H1 (cell line): ENCODE results near the gene DCAF16. TPM values are rescaled to one million over a fixed set of nuclear protein-coding genes. Genes with fewer than 3 reads are reported as not detected.

Experiments
- CTCF ChIA-PET: fragments of 300-600 bp; sonication (Branson Sonifier 250); formaldehyde crosslinking; loops from one replicate; lab custom pipeline; 2021; ENCODE audit not compliant: partially characterized antibody; lab: Charles Lee
- POLR2A ChIA-PET: fragments of 300-600 bp; sonication (Branson Sonifier 250); formaldehyde crosslinking; loops from one replicate; lab custom pipeline; 2021; ENCODE audit warnings: inconsistent platforms; ENCODE audit not compliant: partially characterized antibody; lab: Charles Lee
- DNase-seq, 2 experiments: peaks; one replicate each; pipeline versions ENCODE4 v3.0.0 to v3.0.0-alpha.2; 2010 to 2022; ENCODE audit warnings: low spot score in 2 of 2, low read depth in 1 of 2, mixed read lengths in 1 of 2
- FAIRE-seq: peaks from 2 replicates; lab custom pipeline; 2011; peaks lifted over from hg19 to GRCh38; lab: Jason Lieb, UNC
- H2AFZ ChIP-seq: 2 replicates; pipeline ENCODE4 v1.8.1; 2012; ENCODE audit warnings: low read length, inconsistent platforms
- H2AK5ac ChIP-seq: 2 replicates; pipeline ENCODE4 v1.6.1; 2013; ENCODE audit warnings: low read depth, low read length
- H2BK120ac ChIP-seq: replicated peaks from 2 replicates; pipeline ENCODE3; 2013; ENCODE audit warnings: low read depth, low read length, inconsistent platforms
- H2BK12ac ChIP-seq: 2 replicates; pipeline ENCODE4 v1.6.1; 2013; ENCODE audit warnings: low read depth, low read length
- H2BK15ac ChIP-seq: 2 replicates; pipeline ENCODE4 v1.6.1; 2013; ENCODE audit warnings: low read length
- H2BK20ac ChIP-seq: 2 replicates; pipeline ENCODE4 v1.6.1; 2013; ENCODE audit warnings: low read length
- H2BK5ac ChIP-seq: 2 replicates; pipeline ENCODE4 v1.6.1; 2013; ENCODE audit warnings: low read depth, low read length
- H3K14ac ChIP-seq: 2 replicates; pipeline ENCODE4 v1.6.1; 2013; ENCODE audit warnings: inconsistent platforms; ENCODE audit not compliant: insufficient read length
- H3K18ac ChIP-seq: 2 replicates; pipeline ENCODE4 v1.6.1; 2013; ENCODE audit warnings: low read length; ENCODE audit errors: extremely low read depth
- H3K23ac ChIP-seq: 2 replicates; pipeline ENCODE4 v1.6.1; 2013; ENCODE audit warnings: inconsistent platforms; ENCODE audit not compliant: insufficient read length
- H3K23me2 ChIP-seq: 2 replicates; pipeline ENCODE4 v1.6.1; 2013; ENCODE audit warnings: low read depth, low read length
- H3K27ac ChIP-seq: 2 replicates; pipeline ENCODE4 v1.6.1; 2011; ENCODE audit warnings: low read depth, low read length, inconsistent platforms
- H3K27me3 ChIP-seq, 4 experiments: replicated peaks in 1 of 4; 1 replicate in 1 of 4; 2 replicates in 3 of 4; pipeline versions ENCODE4 v1.6.1 to v1.8.1; 2011 to 2013; ENCODE audit warnings: low read length in 3 of 4, mild to moderate bottlenecking in 3 of 4, inconsistent platforms in 2 of 4, mixed read lengths in 2 of 4, moderate library complexity in 1 of 4; ENCODE audit not compliant: control insufficient read depth in 3 of 4, insufficient read depth in 3 of 4; ENCODE audit errors: extremely low read depth in 1 of 4
- H3K36me3 ChIP-seq, 4 experiments: 2 replicates each; pipeline versions ENCODE4 v1.6.1 to v1.8.1; 2011 to 2013; ENCODE audit warnings: mild to moderate bottlenecking in 4 of 4, low read length in 3 of 4, moderate library complexity in 2 of 4, control low read depth in 1 of 4, inconsistent platforms in 1 of 4; ENCODE audit not compliant: insufficient read depth in 4 of 4, control insufficient read depth in 2 of 4
- H3K4ac ChIP-seq: replicated peaks from 2 replicates; pipeline ENCODE3; 2013; ENCODE audit warnings: low read length, low read depth, mixed read lengths, inconsistent platforms; ENCODE audit not compliant: insufficient read length
- H3K4me1 ChIP-seq, 4 experiments: replicated peaks in 1 of 4; 1 replicate in 1 of 4; 2 replicates in 3 of 4; pipeline versions ENCODE4 v1.6.1 to v1.8.1; 2011 to 2013; ENCODE audit warnings: low read length in 3 of 4, inconsistent platforms in 2 of 4, mixed read lengths in 1 of 4; ENCODE audit not compliant: insufficient read depth in 4 of 4, control insufficient read depth in 3 of 4
- H3K4me2 ChIP-seq, 2 experiments: 2 replicates each; pipeline versions ENCODE4 v1.6.1 to v1.8.1; 2011 to 2013; ENCODE audit warnings: low read depth in 2 of 2, low read length in 2 of 2, control low read depth in 1 of 2, inconsistent platforms in 1 of 2, mild to moderate bottlenecking in 1 of 2; ENCODE audit not compliant: insufficient read depth in 1 of 2
- H3K4me3 ChIP-seq, 4 experiments: fragments of 200-600, 300-600 bp in 1 of 4; sonication (generic), shearing (Covaris generic), sonication (Bioruptor Twin) in 1 of 4; 2 replicates each; pipeline versions ENCODE4 v1.5.1 to v1.8.1; 2011 to 2016; ENCODE audit warnings: low read length in 4 of 4, low read depth in 3 of 4, control low read depth in 2 of 4, inconsistent platforms in 2 of 4, mild to moderate bottlenecking in 2 of 4, mixed read lengths in 1 of 4, moderate library complexity in 1 of 4; ENCODE audit not compliant: insufficient read depth in 2 of 4; ENCODE audit errors: extremely low read depth in 1 of 4
- H3K56ac ChIP-seq: replicated peaks from 2 replicates; pipeline ENCODE3; 2013; ENCODE audit warnings: low read depth, mild to moderate bottlenecking, mixed read lengths, low read length, inconsistent platforms; ENCODE audit not compliant: insufficient read length
- H3K79me1 ChIP-seq: 2 replicates; pipeline ENCODE4 v1.6.1; 2013; ENCODE audit warnings: low read depth, low read length, control low read depth
- H3K79me2 ChIP-seq, 2 experiments: 2 replicates each; pipeline versions ENCODE4 v1.6.1 to v1.8.1; 2012 to 2013; ENCODE audit warnings: low read length in 2 of 2, mild to moderate bottlenecking in 2 of 2, inconsistent platforms in 1 of 2; ENCODE audit not compliant: insufficient read depth in 2 of 2, control insufficient read depth in 1 of 2
- H3K9ac ChIP-seq, 4 experiments: replicated peaks in 1 of 4; 1 replicate in 1 of 4; 2 replicates in 3 of 4; pipeline versions ENCODE4 v1.6.1 to v1.8.1; 2011 to 2013; ENCODE audit warnings: low read depth in 3 of 4, low read length in 3 of 4, control low read depth in 2 of 4, mild to moderate bottlenecking in 2 of 4, moderate library complexity in 2 of 4, inconsistent platforms in 1 of 4; ENCODE audit errors: extremely low read depth in 1 of 4
- H3K9me3 ChIP-seq, 2 experiments: 2 replicates each; pipeline versions ENCODE4 v1.6.1 to v1.8.1; 2012 to 2013; ENCODE audit warnings: mild to moderate bottlenecking in 2 of 2, moderate library complexity in 2 of 2, control low read depth in 1 of 2, inconsistent platforms in 1 of 2, low read depth in 1 of 2, low read length in 1 of 2, mixed read lengths in 1 of 2; ENCODE audit not compliant: insufficient read depth in 2 of 2
- H4K20me1 ChIP-seq, 2 experiments: replicated peaks in 1 of 2; 2 replicates each; pipeline versions ENCODE3 to v1.8.1; 2011 to 2013; ENCODE audit warnings: inconsistent platforms in 2 of 2, low read length in 2 of 2, mild to moderate bottlenecking in 1 of 2; ENCODE audit not compliant: insufficient read depth in 2 of 2, control insufficient read depth in 1 of 2
- H4K5ac ChIP-seq: 2 replicates; pipeline ENCODE4 v1.6.1; 2013; ENCODE audit warnings: low read length, low read depth, mixed read lengths, inconsistent platforms; ENCODE audit not compliant: insufficient read length
- H4K8ac ChIP-seq: 2 replicates; pipeline ENCODE4 v1.8.0; 2013; ENCODE audit warnings: mild to moderate bottlenecking, moderate library complexity, low read length, inconsistent platforms; ENCODE audit not compliant: insufficient read depth; ENCODE audit errors: extremely low read depth
- H4K91ac ChIP-seq: replicated peaks from 2 replicates; pipeline ENCODE3; 2013; ENCODE audit warnings: low read length, mixed read lengths, inconsistent platforms; ENCODE audit not compliant: insufficient read length
- BCL11A ChIP-seq, 2 experiments: IDR thresholded peaks; one replicate each; pipeline ENCODE4 v1.6.1; 2011; ENCODE audit warnings: low read depth in 2 of 2, low read length in 2 of 2, mild to moderate bottlenecking in 2 of 2
- CTBP2 ChIP-seq: IDR thresholded peaks from 2 replicates; pipeline ENCODE4 v1.7.0; 2011; ENCODE audit warnings: borderline replicate concordance, mild to moderate bottlenecking, moderate library complexity, mixed read lengths, low read length; ENCODE audit not compliant: insufficient read depth, insufficient read length
- KDM4A ChIP-seq: IDR thresholded peaks from one replicate; pipeline ENCODE4 v1.7.1; 2012; ENCODE audit warnings: low read depth, mild to moderate bottlenecking, moderate library complexity, low read length, inconsistent platforms; ENCODE audit not compliant: severe bottlenecking
- MAFK ChIP-seq: IDR thresholded peaks from 2 replicates; pipeline ENCODE4 v1.6.1; 2012; ENCODE audit warnings: low read depth, mild to moderate bottlenecking, improper control_type of control experiment, low read length
- POLR2AphosphoS5 ChIP-seq: IDR thresholded peaks from 2 replicates; pipeline ENCODE4 v1.6.1; 2011; ENCODE audit warnings: low read depth, low read length
- POU5F1 ChIP-seq: IDR thresholded peaks from 2 replicates; pipeline ENCODE4 v1.6.1; 2011; ENCODE audit warnings: low read depth, mild to moderate bottlenecking, low read length, moderate library complexity
- TBP ChIP-seq: IDR thresholded peaks from 2 replicates; pipeline ENCODE4 v1.6.1; 2011; ENCODE audit warnings: low read depth, low read length, improper control_type of control experiment
- WGBS, 2 experiments: shearing (Covaris generic) in 1 of 2; methylation state at CpG; one replicate each; pipeline versions ENCODE4 v1.1.6 to v1.1.7; 2013 to 2015; ENCODE audit warnings: low lambda C conversion rate in 2 of 2, mixed read lengths in 2 of 2, inconsistent platforms in 1 of 2, low coverage in 1 of 2, missing lambda C conversion rate in 1 of 2; ENCODE audit not compliant: insufficient replicate concordance in 2 of 2, insufficient coverage in 1 of 2, insufficient read length in 1 of 2; ENCODE audit errors: extremely low coverage in 1 of 2, missing lambda C conversion rate in 1 of 2; 5-methylcytosine and 5-hydroxymethylcytosine counted together
- polyA plus RNA-seq, 7 experiments: library from polyadenylated mRNA; depleted of rRNA in 3 of 7; stranded (reverse) in 5 of 7; unstranded in 2 of 7; fragments of >200 nt in 5 of 7; fragments of 200-250 nt in 2 of 7; gene quantifications; 1 replicate in 5 of 7; 2 replicates in 1 of 7; 4 replicates in 1 of 7; pipeline versions ENCODE4 v1.2.1 to v1.2.3, GENCODE V29; 2011 to 2013; ENCODE audit warnings: missing spikeins in 2 of 7, mixed read lengths in 2 of 7
- total RNA-seq: library from RNA; stranded (reverse); fragmentation: NEBNext Ultra II Directional; extraction: Animal tissue kit (Norgen Biotek cat#: 25700); gene quantifications from 2 replicates; pipeline ENCODE4 v1.2.1, GENCODE V29; 2021
- TF ChIP-seq, protein P1 (sequence below): IDR thresholded peaks from 2 replicates; pipeline ENCODE4 v1.6.1; 2012; ENCODE audit warnings: low read length, inconsistent platforms
- TF ChIP-seq, protein P2 (sequence below), 3 experiments: IDR thresholded peaks; 1 replicate in 2 of 3; 2 replicates in 1 of 3; pipeline versions ENCODE4 v1.5.1 to v1.6.1; 2011; ENCODE audit warnings: low read length in 3 of 3, mild to moderate bottlenecking in 3 of 3, inconsistent platforms in 2 of 3, low read depth in 1 of 3, moderate library complexity in 1 of 3; ENCODE audit not compliant: insufficient read depth in 1 of 3; ENCODE audit errors: control extremely low read depth in 1 of 3

DCAF16 gene
- total and polyA plus RNA-seq, 2 of the 8 experiments (the other 6 are each of a cell fraction or from before 2014, with no cell fraction given), result 26.5 to 55.7 TPM

GRCh38 chr4:17761062-17761461 lies 49.5 kb downstream of the DCAF16 start:
- no peak for FAIRE-seq
- H3K27ac ChIP-seq, result no peak overlapping the region
- no peak for DNase-seq
- no peak overlapping the region for H2AFZ ChIP-seq
- H3K79me2 ChIP-seq, result no peaks in the 10 kb centered on the region
- no peaks in the 10 kb centered on the region for H4K20me1 ChIP-seq
- 0 out of 4 replicates have a peak, but pooled peaks cover 0 to 2% of the 10 kb centered on the region in 2 experiments for H3K9me3 ChIP-seq
- ChIA-PET CTCF (interaction anchor here (0.9 to 1.0 kb wide), 2 partner anchors 27 to 55 kb away, joined by 3 to 4 read pairs; no protein-coding TSS in a partner anchor), POLR2A (interaction anchor here (0.7 kb wide), 1 partner anchor 230 kb away, joined by 3 read pairs; no protein-coding TSS in a partner anchor)
- H2BK5ac ChIP-seq, result no peak overlapping the region
- H3K23me2 ChIP-seq, result no peaks in the 10 kb centered on the region
- H3K4me2 ChIP-seq, result no peak overlapping the region
- H3K56ac ChIP-seq, result no peak overlapping the region
- no peak overlapping the region for H4K5ac ChIP-seq
- no peak overlapping the region for H3K4me3 ChIP-seq
- H3K4ac ChIP-seq, result no peak overlapping the region
- H2BK20ac ChIP-seq, result no peak overlapping the region
- H2BK120ac ChIP-seq, result no peak overlapping the region
- no peaks in the 10 kb centered on the region for H3K27me3 ChIP-seq
- peaks cover 0 to 7% (median 3%) of the 10 kb centered on the region in 4 experiments; a peak in 5 of 7 replicates for H3K4me1 ChIP-seq
- H3K79me1 ChIP-seq, result no peaks in the 10 kb centered on the region
- H3K14ac ChIP-seq, result no peak overlapping the region
- H3K9ac ChIP-seq, result no peak overlapping the region
- no peak overlapping the region for H2BK15ac ChIP-seq
- H2BK12ac ChIP-seq, result no peak overlapping the region
- no peak overlapping the region for H4K91ac ChIP-seq
- no peak overlapping the region for H3K18ac ChIP-seq
- no peaks in the 10 kb centered on the region for H3K36me3 ChIP-seq
- 60% methylated on average over 1 of the region's 1 CpG; no CpG with 5 or more reads in 1 of the 2 experiments for WGBS, 2 experiments
- H3K23ac ChIP-seq, result no peak overlapping the region
- H4K8ac ChIP-seq, result no peak overlapping the region
- H2AK5ac ChIP-seq, result no peak overlapping the region
- TF ChIP-seq, protein P1, sequence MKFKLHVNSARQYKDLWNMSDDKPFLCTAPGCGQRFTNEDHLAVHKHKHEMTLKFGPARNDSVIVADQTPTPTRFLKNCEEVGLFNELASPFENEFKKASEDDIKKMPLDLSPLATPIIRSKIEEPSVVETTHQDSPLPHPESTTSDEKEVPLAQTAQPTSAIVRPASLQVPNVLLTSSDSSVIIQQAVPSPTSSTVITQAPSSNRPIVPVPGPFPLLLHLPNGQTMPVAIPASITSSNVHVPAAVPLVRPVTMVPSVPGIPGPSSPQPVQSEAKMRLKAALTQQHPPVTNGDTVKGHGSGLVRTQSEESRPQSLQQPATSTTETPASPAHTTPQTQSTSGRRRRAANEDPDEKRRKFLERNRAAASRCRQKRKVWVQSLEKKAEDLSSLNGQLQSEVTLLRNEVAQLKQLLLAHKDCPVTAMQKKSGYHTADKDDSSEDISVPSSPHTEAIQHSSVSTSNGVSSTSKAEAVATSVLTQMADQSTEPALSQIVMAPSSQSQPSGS, result no peak
- TF ChIP-seq POLR2AphosphoS5, result no peak
- no peak for TF ChIP-seq KDM4A
- no peak for TF ChIP-seq BCL11A (IDR thresholded peaks at IDR 0.05; ENCODE audit: low read depth in 2 of 2, low read length in 2 of 2)
- TF ChIP-seq POU5F1, result no peak
- TF ChIP-seq CTBP2, result no peak
- TF ChIP-seq, protein P2, sequence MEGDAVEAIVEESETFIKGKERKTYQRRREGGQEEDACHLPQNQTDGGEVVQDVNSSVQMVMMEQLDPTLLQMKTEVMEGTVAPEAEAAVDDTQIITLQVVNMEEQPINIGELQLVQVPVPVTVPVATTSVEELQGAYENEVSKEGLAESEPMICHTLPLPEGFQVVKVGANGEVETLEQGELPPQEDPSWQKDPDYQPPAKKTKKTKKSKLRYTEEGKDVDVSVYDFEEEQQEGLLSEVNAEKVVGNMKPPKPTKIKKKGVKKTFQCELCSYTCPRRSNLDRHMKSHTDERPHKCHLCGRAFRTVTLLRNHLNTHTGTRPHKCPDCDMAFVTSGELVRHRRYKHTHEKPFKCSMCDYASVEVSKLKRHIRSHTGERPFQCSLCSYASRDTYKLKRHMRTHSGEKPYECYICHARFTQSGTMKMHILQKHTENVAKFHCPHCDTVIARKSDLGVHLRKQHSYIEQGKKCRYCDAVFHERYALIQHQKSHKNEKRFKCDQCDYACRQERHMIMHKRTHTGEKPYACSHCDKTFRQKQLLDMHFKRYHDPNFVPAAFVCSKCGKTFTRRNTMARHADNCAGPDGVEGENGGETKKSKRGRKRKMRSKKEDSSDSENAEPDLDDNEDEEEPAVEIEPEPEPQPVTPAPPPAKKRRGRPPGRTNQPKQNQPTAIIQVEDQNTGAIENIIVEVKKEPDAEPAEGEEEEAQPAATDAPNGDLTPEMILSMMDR (IDR thresholded peaks at IDR 0.05; ENCODE audit: control extremely low read depth in 1 of 3, insufficient read depth in 1 of 3, low read depth in 1 of 3, low read length in 3 of 3), result no peak
- TF ChIP-seq TBP, result no peak
- TF ChIP-seq MAFK, result no peak
